ENCODE measurements around the gene FGG.

Gene FGG

GRCh38 chr4:154616731-154617130 lies 4.3 kb upstream of the FGG start:
- TF ChIP-seq USF1 (IDR thresholded peaks at IDR 0.05) = no peak
- no peak for TF ChIP-seq FOXM1 (IDR thresholded peaks at IDR 0.05; ENCODE audit: borderline replicate concordance, low read depth)
- TF ChIP-seq EGR1 (IDR thresholded peaks at IDR 0.05) = no peak
- no peak for TF ChIP-seq CEBPB (IDR thresholded peaks at IDR 0.05)
- TF ChIP-seq MAX (IDR thresholded peaks at IDR 0.05) = no peak
- no peak for TF ChIP-seq YY1 (IDR thresholded peaks at IDR 0.05; ENCODE audit: low read depth)
- TF ChIP-seq CREB1 (IDR thresholded peaks at IDR 0.05; ENCODE audit: low read depth) = no peak
- no peak for TF ChIP-seq TAF1 (IDR thresholded peaks at IDR 0.05; ENCODE audit: low read depth)
- TF ChIP-seq EP300 (IDR thresholded peaks at IDR 0.05; ENCODE audit: borderline replicate concordance) = no peak
- no peak for TF ChIP-seq TEAD4 (IDR thresholded peaks at IDR 0.05)
- no peak for TF ChIP-seq RAD21 (IDR thresholded peaks at IDR 0.05; ENCODE audit: low read depth)
- no peak for TF ChIP-seq TCF12 (IDR thresholded peaks at IDR 0.05; ENCODE audit: low read depth)
- TF ChIP-seq ZBTB7A (IDR thresholded peaks at IDR 0.05; ENCODE audit: low read depth) = no peak
- TF ChIP-seq, protein P1, sequence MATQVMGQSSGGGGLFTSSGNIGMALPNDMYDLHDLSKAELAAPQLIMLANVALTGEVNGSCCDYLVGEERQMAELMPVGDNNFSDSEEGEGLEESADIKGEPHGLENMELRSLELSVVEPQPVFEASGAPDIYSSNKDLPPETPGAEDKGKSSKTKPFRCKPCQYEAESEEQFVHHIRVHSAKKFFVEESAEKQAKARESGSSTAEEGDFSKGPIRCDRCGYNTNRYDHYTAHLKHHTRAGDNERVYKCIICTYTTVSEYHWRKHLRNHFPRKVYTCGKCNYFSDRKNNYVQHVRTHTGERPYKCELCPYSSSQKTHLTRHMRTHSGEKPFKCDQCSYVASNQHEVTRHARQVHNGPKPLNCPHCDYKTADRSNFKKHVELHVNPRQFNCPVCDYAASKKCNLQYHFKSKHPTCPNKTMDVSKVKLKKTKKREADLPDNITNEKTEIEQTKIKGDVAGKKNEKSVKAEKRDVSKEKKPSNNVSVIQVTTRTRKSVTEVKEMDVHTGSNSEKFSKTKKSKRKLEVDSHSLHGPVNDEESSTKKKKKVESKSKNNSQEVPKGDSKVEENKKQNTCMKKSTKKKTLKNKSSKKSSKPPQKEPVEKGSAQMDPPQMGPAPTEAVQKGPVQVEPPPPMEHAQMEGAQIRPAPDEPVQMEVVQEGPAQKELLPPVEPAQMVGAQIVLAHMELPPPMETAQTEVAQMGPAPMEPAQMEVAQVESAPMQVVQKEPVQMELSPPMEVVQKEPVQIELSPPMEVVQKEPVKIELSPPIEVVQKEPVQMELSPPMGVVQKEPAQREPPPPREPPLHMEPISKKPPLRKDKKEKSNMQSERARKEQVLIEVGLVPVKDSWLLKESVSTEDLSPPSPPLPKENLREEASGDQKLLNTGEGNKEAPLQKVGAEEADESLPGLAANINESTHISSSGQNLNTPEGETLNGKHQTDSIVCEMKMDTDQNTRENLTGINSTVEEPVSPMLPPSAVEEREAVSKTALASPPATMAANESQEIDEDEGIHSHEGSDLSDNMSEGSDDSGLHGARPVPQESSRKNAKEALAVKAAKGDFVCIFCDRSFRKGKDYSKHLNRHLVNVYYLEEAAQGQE (IDR thresholded peaks at IDR 0.05; ENCODE audit: low read depth) = no peak
- no peak for TF ChIP-seq NFIC (IDR thresholded peaks at IDR 0.05)

DNA sequence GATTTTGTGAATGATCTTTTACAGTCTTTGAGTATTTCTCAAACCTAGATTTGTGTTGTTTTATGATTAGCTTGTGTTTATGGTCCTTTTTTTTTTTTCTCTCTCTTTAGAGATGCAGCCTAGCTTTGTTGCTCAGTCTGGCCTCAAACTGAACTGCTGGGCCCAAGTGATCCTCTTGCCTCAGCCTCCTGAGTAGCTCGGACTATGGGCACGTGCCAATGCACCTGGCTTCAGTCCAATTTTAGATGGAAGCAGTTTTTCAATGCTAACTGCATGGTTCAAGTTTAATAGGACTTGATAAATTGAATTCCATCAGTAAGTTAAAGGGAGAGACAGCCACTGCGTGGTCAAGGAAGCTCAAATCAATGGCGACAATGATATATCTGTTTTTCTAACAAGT lies 3.8 kb upstream of the FGG start:
- TF ChIP-seq CEBPB (IDR thresholded peaks at IDR 0.05) (no peak), RAD21 (IDR thresholded peaks at IDR 0.05; ENCODE audit: low read depth) (no peak)
- TF ChIP-seq, protein P1 (IDR thresholded peaks at IDR 0.05; ENCODE audit: low read depth) = no peak

DNA sequence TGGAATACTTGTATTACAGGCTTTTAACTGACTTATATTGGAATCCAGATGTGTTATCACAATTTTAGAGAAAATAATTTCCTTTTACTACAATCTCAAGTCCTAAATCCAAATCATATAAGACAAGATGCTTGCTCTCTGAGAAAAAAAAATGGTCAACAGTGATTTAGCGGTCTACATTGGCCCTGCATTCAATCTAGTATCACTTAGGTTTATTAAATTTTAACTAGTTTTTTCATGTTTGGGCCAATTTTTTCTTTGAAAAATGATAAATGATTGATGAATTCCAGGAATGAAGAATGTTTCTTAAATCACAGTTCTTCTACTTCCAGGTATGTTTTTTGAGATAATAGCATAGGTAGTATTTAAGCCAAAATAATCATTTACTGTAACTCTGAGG lies 2.8 kb upstream of the FGG start:
- no peak for TF ChIP-seq EP300 (IDR thresholded peaks at IDR 0.05; ENCODE audit: borderline replicate concordance)
- no peak for TF ChIP-seq EGR1 (IDR thresholded peaks at IDR 0.05)
- TF ChIP-seq YY1 (IDR thresholded peaks at IDR 0.05; ENCODE audit: low read depth) = no peak
- TF ChIP-seq, protein P1 (IDR thresholded peaks at IDR 0.05; ENCODE audit: low read depth) = no peak
- TF ChIP-seq ZBTB7A (IDR thresholded peaks at IDR 0.05; ENCODE audit: low read depth) = no peak
- TF ChIP-seq MAX (IDR thresholded peaks at IDR 0.05) = no peak
- TF ChIP-seq CEBPB (IDR thresholded peaks at IDR 0.05) = no peak
- TF ChIP-seq FOXM1 (IDR thresholded peaks at IDR 0.05; ENCODE audit: borderline replicate concordance, low read depth) = no peak
- no peak for TF ChIP-seq NFIC (IDR thresholded peaks at IDR 0.05)
- no peak for TF ChIP-seq TAF1 (IDR thresholded peaks at IDR 0.05; ENCODE audit: low read depth)
- TF ChIP-seq RAD21 (IDR thresholded peaks at IDR 0.05; ENCODE audit: low read depth) = no peak
- TF ChIP-seq TEAD4 (IDR thresholded peaks at IDR 0.05) = no peak
- TF ChIP-seq CREB1 (IDR thresholded peaks at IDR 0.05; ENCODE audit: low read depth) = no peak
- TF ChIP-seq USF1 (IDR thresholded peaks at IDR 0.05) = no peak
- no peak for TF ChIP-seq TCF12 (IDR thresholded peaks at IDR 0.05; ENCODE audit: low read depth)

- TF ChIP-seq TCF12 (IDR thresholded peaks at IDR 0.05; ENCODE audit: low read depth) = no peak
- no peak for TF ChIP-seq RAD21 (IDR thresholded peaks at IDR 0.05; ENCODE audit: low read depth)
- TF ChIP-seq, protein P1 (IDR thresholded peaks at IDR 0.05; ENCODE audit: low read depth) = no peak
- TF ChIP-seq MAX (IDR thresholded peaks at IDR 0.05) = no peak
- TF ChIP-seq EP300 (IDR thresholded peaks at IDR 0.05; ENCODE audit: borderline replicate concordance) = no peak
Observed at GRCh38 chr4:154614306-154614705, 1.9 kb upstream of the FGG start.
